ENCODE measurements around the gene ADAMTS18. TPM values are rescaled to one million over a fixed set of nuclear protein-coding genes. Genes with fewer than 3 reads are reported as not detected.

Gene ADAMTS18
- total RNA-seq, 1 experiment from 2014 or later = not detected

DNA sequence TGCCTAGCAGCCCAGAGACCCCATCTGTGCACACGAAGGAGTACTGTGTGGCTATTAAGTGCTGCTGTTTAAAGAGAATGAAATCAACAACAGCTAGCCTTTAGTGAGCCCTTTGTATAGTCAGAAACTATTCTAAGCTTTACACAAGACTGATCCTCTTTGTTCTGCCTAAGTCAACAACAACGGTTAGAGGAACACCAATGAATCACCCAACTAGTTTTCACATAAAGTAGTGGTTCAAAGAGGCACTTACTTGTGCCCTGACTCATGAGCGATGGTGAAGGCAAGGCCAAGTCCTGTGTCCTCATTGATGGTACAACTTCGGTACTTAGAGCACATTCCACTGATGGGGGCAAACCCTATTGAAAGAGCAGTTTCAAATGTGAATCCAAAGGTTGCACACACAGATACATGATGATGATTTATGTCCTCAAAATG is 75.8 kb downstream of the ADAMTS18 start:
- Histone ChIP-seq H3K4me3 (replicated peaks in 1 of 2; ENCODE audit: low read depth in 1 of 2, low read length in 2 of 2) (no peak overlapping the region), H3K9ac (ENCODE audit: low read length) (no peak overlapping the region), H3K9me3 (ENCODE audit: control insufficient read depth in 1 of 2, insufficient read depth in 1 of 2, low read depth in 1 of 2, low read length in 2 of 2) (no peaks in the 10 kb centered on the region), H3K27me3 (ENCODE audit: insufficient read depth, low read length) (peaks cover 39% of the 10 kb centered on the region), H3K4me2 (ENCODE audit: low read length) (no peak overlapping the region), H2AFZ (ENCODE audit: low read depth, low read length, poor library complexity, severe bottlenecking) (no peak overlapping the region), H4K20me1 (ENCODE audit: insufficient read depth) (no peaks in the 10 kb centered on the region; the same call in 1 of the 2 replicates), H3K9me2 (ENCODE audit: insufficient read depth) (no peaks in the 10 kb centered on the region), H3K4me1 (ENCODE audit: control insufficient read depth in 1 of 2, insufficient read depth in 2 of 2, low read length in 2 of 2) (no peaks in the 10 kb centered on the region), H3K36me3 (ENCODE audit: control insufficient read depth in 1 of 2, insufficient read depth in 2 of 2, low read length in 2 of 2) (no peaks in the 10 kb centered on the region), H3K79me2 (ENCODE audit: insufficient read depth, low read length) (no peaks in the 10 kb centered on the region), H3K27ac (ENCODE audit: low read depth, low read length) (no peak overlapping the region)
- ChIA-PET CTCF (no interaction called here), RAD21 (ENCODE audit: low non-redundant PET in 1 of 2, low total read pairs in 2 of 2, uncharacterized antibody in 2 of 2, unreplicated experiment in 2 of 2) (no interaction called here), POLR2A (no interaction called here)
- BruUV-seq (replicated peaks) = no TSS peak
- no peak for ATAC-seq
- intact Hi-C loops (cut with micrococcal nuclease) = loop anchor here (5.0 kb wide), 1 partner anchor 107 kb away; no protein-coding TSS in a partner anchor
- no peak for DNase-seq (ENCODE audit: low read depth, low spot score)
- TF ChIP-seq ELF1 (IDR thresholded peaks at IDR 0.05; ENCODE audit: borderline replicate concordance, low read depth) = no peak
- TF ChIP-seq POLR2A (IDR thresholded peaks at IDR 0.05; ENCODE audit: borderline replicate concordance, extremely low read depth, insufficient read depth, insufficient read length) = no peak
- no peak for TF ChIP-seq SP1 (IDR thresholded peaks at IDR 0.05; ENCODE audit: low read depth)
- TF ChIP-seq, protein P1, sequence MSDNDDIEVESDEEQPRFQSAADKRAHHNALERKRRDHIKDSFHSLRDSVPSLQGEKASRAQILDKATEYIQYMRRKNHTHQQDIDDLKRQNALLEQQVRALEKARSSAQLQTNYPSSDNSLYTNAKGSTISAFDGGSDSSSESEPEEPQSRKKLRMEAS (IDR thresholded peaks at IDR 0.05) = no peak
- TF ChIP-seq, protein P2, sequence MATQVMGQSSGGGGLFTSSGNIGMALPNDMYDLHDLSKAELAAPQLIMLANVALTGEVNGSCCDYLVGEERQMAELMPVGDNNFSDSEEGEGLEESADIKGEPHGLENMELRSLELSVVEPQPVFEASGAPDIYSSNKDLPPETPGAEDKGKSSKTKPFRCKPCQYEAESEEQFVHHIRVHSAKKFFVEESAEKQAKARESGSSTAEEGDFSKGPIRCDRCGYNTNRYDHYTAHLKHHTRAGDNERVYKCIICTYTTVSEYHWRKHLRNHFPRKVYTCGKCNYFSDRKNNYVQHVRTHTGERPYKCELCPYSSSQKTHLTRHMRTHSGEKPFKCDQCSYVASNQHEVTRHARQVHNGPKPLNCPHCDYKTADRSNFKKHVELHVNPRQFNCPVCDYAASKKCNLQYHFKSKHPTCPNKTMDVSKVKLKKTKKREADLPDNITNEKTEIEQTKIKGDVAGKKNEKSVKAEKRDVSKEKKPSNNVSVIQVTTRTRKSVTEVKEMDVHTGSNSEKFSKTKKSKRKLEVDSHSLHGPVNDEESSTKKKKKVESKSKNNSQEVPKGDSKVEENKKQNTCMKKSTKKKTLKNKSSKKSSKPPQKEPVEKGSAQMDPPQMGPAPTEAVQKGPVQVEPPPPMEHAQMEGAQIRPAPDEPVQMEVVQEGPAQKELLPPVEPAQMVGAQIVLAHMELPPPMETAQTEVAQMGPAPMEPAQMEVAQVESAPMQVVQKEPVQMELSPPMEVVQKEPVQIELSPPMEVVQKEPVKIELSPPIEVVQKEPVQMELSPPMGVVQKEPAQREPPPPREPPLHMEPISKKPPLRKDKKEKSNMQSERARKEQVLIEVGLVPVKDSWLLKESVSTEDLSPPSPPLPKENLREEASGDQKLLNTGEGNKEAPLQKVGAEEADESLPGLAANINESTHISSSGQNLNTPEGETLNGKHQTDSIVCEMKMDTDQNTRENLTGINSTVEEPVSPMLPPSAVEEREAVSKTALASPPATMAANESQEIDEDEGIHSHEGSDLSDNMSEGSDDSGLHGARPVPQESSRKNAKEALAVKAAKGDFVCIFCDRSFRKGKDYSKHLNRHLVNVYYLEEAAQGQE (IDR thresholded peaks at IDR 0.05; ENCODE audit: low read depth) = no peak
- TF ChIP-seq EZH2phosphoT487 (IDR thresholded peaks at IDR 0.05; ENCODE audit: borderline replicate concordance) = no peak
- TF ChIP-seq ZNF274 (IDR thresholded peaks at IDR 0.05; ENCODE audit: low read depth, low read length) = no peak
- TF ChIP-seq SRF (IDR thresholded peaks at IDR 0.05; ENCODE audit: low read depth) = no peak
- no peak for TF ChIP-seq EZH2 (IDR thresholded peaks at IDR 0.05)
- no peak for TF ChIP-seq ZFX (IDR thresholded peaks at IDR 0.05)
- TF ChIP-seq FOSL1 (IDR thresholded peaks at IDR 0.05; ENCODE audit: low read depth) = no peak
- no peak for TF ChIP-seq SIN3A (IDR thresholded peaks at IDR 0.05; ENCODE audit: low read depth)
- TF ChIP-seq, protein P3, sequence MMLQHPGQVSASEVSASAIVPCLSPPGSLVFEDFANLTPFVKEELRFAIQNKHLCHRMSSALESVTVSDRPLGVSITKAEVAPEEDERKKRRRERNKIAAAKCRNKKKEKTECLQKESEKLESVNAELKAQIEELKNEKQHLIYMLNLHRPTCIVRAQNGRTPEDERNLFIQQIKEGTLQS (IDR thresholded peaks at IDR 0.05) = no peak
- TF ChIP-seq, protein P4, sequence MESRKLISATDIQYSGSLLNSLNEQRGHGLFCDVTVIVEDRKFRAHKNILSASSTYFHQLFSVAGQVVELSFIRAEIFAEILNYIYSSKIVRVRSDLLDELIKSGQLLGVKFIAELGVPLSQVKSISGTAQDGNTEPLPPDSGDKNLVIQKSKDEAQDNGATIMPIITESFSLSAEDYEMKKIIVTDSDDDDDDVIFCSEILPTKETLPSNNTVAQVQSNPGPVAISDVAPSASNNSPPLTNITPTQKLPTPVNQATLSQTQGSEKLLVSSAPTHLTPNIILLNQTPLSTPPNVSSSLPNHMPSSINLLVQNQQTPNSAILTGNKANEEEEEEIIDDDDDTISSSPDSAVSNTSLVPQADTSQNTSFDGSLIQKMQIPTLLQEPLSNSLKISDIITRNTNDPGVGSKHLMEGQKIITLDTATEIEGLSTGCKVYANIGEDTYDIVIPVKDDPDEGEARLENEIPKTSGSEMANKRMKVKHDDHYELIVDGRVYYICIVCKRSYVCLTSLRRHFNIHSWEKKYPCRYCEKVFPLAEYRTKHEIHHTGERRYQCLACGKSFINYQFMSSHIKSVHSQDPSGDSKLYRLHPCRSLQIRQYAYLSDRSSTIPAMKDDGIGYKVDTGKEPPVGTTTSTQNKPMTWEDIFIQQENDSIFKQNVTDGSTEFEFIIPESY (IDR thresholded peaks at IDR 0.05; ENCODE audit: extremely low read depth, insufficient replicate concordance, low read length) = no peak
- TF ChIP-seq EGR1 (IDR thresholded peaks at IDR 0.05; ENCODE audit: low read depth) = no peak
- TF ChIP-seq TCF7L2 (IDR thresholded peaks at IDR 0.05; ENCODE audit: borderline replicate concordance, extremely low read depth, insufficient read depth, insufficient read length) = no peak
- no peak for TF ChIP-seq JUND (IDR thresholded peaks at IDR 0.05)
- TF ChIP-seq POLR2AphosphoS5 (IDR thresholded peaks at IDR 0.05; ENCODE audit: low read depth, low read length) = no peak
- no peak for TF ChIP-seq CEBPB (IDR thresholded peaks at IDR 0.05; ENCODE audit: low read depth)
